GM19238 (cell line): ENCODE measurements around the gene LHFPL6.

Source experiments
- DNase-seq: peaks from one replicate; pipeline ENCODE4 v3.0.0; 2011; ENCODE audit warnings: low spot score; ENCODE audit not compliant: insufficient read length

The LHFPL6 gene

GRCh38 chr13:39415008-39415802, 187.8 kb downstream of the LHFPL6 start:
- no peak for DNase-seq

- no peak for DNase-seq
These were observed 188.7 kb downstream of the LHFPL6 start for GRCh38 chr13:39414339-39414738.

- no peak for DNase-seq
These were observed 191.5 kb downstream of the LHFPL6 start for GRCh38 chr13:39411511-39411910.

- DNase-seq, result no peak
These were observed 192.0 kb downstream of the LHFPL6 start for GRCh38 chr13:39410964-39411363.

GRCh38 chr13:39410096-39410901, 192.7 kb downstream of the LHFPL6 start:
- DNase-seq, result no peak

GRCh38 chr13:39408512-39408911, 194.5 kb downstream of the LHFPL6 start:
- no peak for DNase-seq

- no peak for DNase-seq
These were observed 195.2 kb downstream of the LHFPL6 start for GRCh38 chr13:39407786-39408185.

GRCh38 chr13:39407138-39407537, 195.9 kb downstream of the LHFPL6 start:
- no peak for DNase-seq

- DNase-seq, result peak; percentile 5
These were observed 196.3 kb downstream of the LHFPL6 start for GRCh38 chr13:39406688-39407087.

GRCh38 chr13:39405596-39406205, 197.3 kb downstream of the LHFPL6 start:
- no peak for DNase-seq

GRCh38 chr13:39405107-39405506, 197.9 kb downstream of the LHFPL6 start:
- DNase-seq, result no peak

GRCh38 chr13:39403106-39403505, 199.9 kb downstream of the LHFPL6 start:
- no peak for DNase-seq

- DNase-seq, result no peak
These were observed 200.6 kb downstream of the LHFPL6 start for GRCh38 chr13:39402221-39402970.

- no peak for DNase-seq
These were observed 201.2 kb downstream of the LHFPL6 start for GRCh38 chr13:39401756-39402155.

- DNase-seq, result no peak
These were observed 201.8 kb downstream of the LHFPL6 start for GRCh38 chr13:39401046-39401705.

- DNase-seq, result no peak
These were observed 203.9 kb downstream of the LHFPL6 start for GRCh38 chr13:39399102-39399501.

- no peak for DNase-seq
These were observed 205.1 kb downstream of the LHFPL6 start for GRCh38 chr13:39397896-39398265.

- DNase-seq, result no peak
These were observed 205.6 kb downstream of the LHFPL6 start for GRCh38 chr13:39397226-39397895.

- DNase-seq, result no peak
These were observed 208.0 kb downstream of the LHFPL6 start for GRCh38 chr13:39394796-39395678.
